Measurements from ENCODE around the gene PLEKHF1. TPM values are rescaled to one million over a fixed set of nuclear protein-coding genes. Genes with fewer than 3 reads are reported as not detected.

PLEKHF1 gene
- total RNA-seq, 1 experiment from 2014 or later: 5.5 TPM

DNA sequence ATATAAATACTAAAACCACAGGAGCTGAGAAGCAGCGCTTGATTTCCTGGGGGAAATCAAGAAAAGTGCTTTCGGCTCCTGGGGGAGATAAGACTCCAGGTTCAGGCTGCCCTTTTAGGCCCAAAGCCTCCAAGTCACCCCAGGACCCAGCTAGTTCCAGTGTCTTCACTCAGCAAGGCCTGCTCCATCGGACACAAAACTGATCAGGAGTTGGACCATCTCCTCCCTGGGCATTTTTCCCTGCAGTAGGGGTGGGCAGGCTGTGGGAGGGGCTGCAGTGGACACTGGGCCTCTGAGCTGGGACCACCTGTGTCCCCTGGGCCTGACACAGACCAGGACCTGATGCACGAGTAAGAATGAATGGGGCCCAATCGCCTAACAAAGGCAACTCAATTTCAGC, 34.6 kb downstream of the PLEKHF1 start:
- no peaks in the 10 kb centered on the region for H3K79me2 ChIP-seq (ENCODE audit: insufficient read depth, low read length)
- no peak overlapping the region for H3K9ac ChIP-seq (ENCODE audit: low read length)
- no peaks in the 10 kb centered on the region for H4K20me1 ChIP-seq (ENCODE audit: insufficient read depth)
- no peak overlapping the region for H3K27ac ChIP-seq (ENCODE audit: low read depth, low read length)
- no peak overlapping the region for H2AFZ ChIP-seq (ENCODE audit: low read depth, low read length, poor library complexity, severe bottlenecking)
- H3K4me1 ChIP-seq (ENCODE audit: control insufficient read depth in 1 of 2, insufficient read depth in 2 of 2, low read length in 2 of 2): peaks cover 0 to 6% of the 10 kb centered on the region in 2 experiments; a peak in 1 of 4 replicates
- H3K4me2 ChIP-seq (ENCODE audit: low read length): no peak overlapping the region
- ChIA-PET CTCF (no interaction called here), POLR2A (no interaction called here), RAD21 (ENCODE audit: low non-redundant PET in 1 of 2, low total read pairs in 2 of 2, uncharacterized antibody in 2 of 2, unreplicated experiment in 2 of 2) (no interaction called here)
- no peaks in the 10 kb centered on the region for H3K9me3 ChIP-seq (ENCODE audit: control insufficient read depth in 1 of 2, insufficient read depth in 1 of 2, low read depth in 1 of 2, low read length in 2 of 2)
- H3K36me3 ChIP-seq (ENCODE audit: control insufficient read depth in 1 of 2, insufficient read depth in 2 of 2, low read length in 2 of 2): no peaks in the 10 kb centered on the region
- ATAC-seq: no peak
- H3K9me2 ChIP-seq (ENCODE audit: insufficient read depth): no peaks in the 10 kb centered on the region
- H3K27me3 ChIP-seq (ENCODE audit: insufficient read depth, low read length): no peaks in the 10 kb centered on the region
- TF ChIP-seq EZH2phosphoT487 (IDR thresholded peaks at IDR 0.05; ENCODE audit: borderline replicate concordance) (no peak), POLR2A (IDR thresholded peaks at IDR 0.05; ENCODE audit: borderline replicate concordance, extremely low read depth, insufficient read depth, insufficient read length) (no peak), ELF1 (IDR thresholded peaks at IDR 0.05; ENCODE audit: borderline replicate concordance, low read depth) (no peak), ATF3 (IDR thresholded peaks at IDR 0.05) (no peak), ZNF274 (IDR thresholded peaks at IDR 0.05; ENCODE audit: low read depth, low read length) (no peak), TCF7L2 (IDR thresholded peaks at IDR 0.05; ENCODE audit: borderline replicate concordance, extremely low read depth, insufficient read depth, insufficient read length) (no peak), ZFX (IDR thresholded peaks at IDR 0.05) (no peak), FOSL1 (IDR thresholded peaks at IDR 0.05; ENCODE audit: low read depth) (no peak), SRF (IDR thresholded peaks at IDR 0.05; ENCODE audit: low read depth) (no peak), CBX3 (IDR thresholded peaks at IDR 0.05; ENCODE audit: low read depth) (no peak), SIN3A (IDR thresholded peaks at IDR 0.05; ENCODE audit: low read depth) (no peak), JUND (IDR thresholded peaks at IDR 0.05) (no peak), RAD21 (IDR thresholded peaks at IDR 0.05; ENCODE audit: low read depth) (no peak), EGR1 (IDR thresholded peaks at IDR 0.05; ENCODE audit: low read depth) (no peak), CTCF (IDR thresholded peaks at IDR 0.05 in 2 of 3, conservative IDR thresholded peaks at IDR 0.05 in 1 of 3; ENCODE audit: borderline replicate concordance in 1 of 3, insufficient read depth in 1 of 3, low read depth in 2 of 3, low read length in 2 of 3) (no peak), YY1 (IDR thresholded peaks at IDR 0.05; ENCODE audit: extremely low read depth, insufficient replicate concordance, low read depth, low read length) (no peak), POLR2AphosphoS5 (IDR thresholded peaks at IDR 0.05; ENCODE audit: low read depth, low read length) (no peak), SP1 (IDR thresholded peaks at IDR 0.05; ENCODE audit: low read depth) (no peak)
- H3K4me3 ChIP-seq (replicated peaks in 1 of 2; ENCODE audit: low read depth in 1 of 2, low read length in 2 of 2): no peak overlapping the region
- no peak for DNase-seq (ENCODE audit: low read depth, low spot score)
- intact Hi-C loops (cut with micrococcal nuclease): no loop called here
- BruUV-seq (replicated peaks): no TSS peak
